Brain microvascular endothelial cell (primary cell): ENCODE results near the gene RNF7.

Experiments
- DNase-seq: peaks from one replicate; pipeline ENCODE4 v3.0.0-alpha.2; 2020
- H3K27ac ChIP-seq: fragments of 250-450 bp; sonication (Bioruptor Pico); 2 replicates; pipeline ENCODE4 v1.5.1; 2020; ENCODE audit warnings: mild to moderate bottlenecking, moderate library complexity
- H3K27me3 ChIP-seq: fragments of 250-450 bp; sonication (Bioruptor Pico); replicated peaks from 2 replicates; pipeline ENCODE4 v1.5.1; 2020; ENCODE audit warnings: mild to moderate bottlenecking
- H3K36me3 ChIP-seq: fragments of 250-450 bp; sonication (Bioruptor Pico); replicated peaks from 2 replicates; pipeline ENCODE4 v1.5.1; 2020; ENCODE audit warnings: mild to moderate bottlenecking
- H3K4me3 ChIP-seq: 2 replicates; pipeline ENCODE4 v1.5.1; 2011; ENCODE audit warnings: low read depth, mild to moderate bottlenecking, control low read depth, low read length, moderate library complexity
- in situ Hi-C: cut with HindIII; loops from 2 replicates; pipeline ENCODE4 v1.10.0; 2017; ENCODE audit warnings: low sequenced_read_pairs, low pct_ligation_motif_present
- TF ChIP-seq, protein P1 (sequence below): IDR thresholded peaks from 2 replicates; pipeline ENCODE4 v1.5.1; 2011; ENCODE audit warnings: low read depth, mild to moderate bottlenecking, moderate library complexity, low read length, control low read depth, inconsistent platforms; ENCODE audit errors: missing control alignments

The RNF7 gene

DNA sequence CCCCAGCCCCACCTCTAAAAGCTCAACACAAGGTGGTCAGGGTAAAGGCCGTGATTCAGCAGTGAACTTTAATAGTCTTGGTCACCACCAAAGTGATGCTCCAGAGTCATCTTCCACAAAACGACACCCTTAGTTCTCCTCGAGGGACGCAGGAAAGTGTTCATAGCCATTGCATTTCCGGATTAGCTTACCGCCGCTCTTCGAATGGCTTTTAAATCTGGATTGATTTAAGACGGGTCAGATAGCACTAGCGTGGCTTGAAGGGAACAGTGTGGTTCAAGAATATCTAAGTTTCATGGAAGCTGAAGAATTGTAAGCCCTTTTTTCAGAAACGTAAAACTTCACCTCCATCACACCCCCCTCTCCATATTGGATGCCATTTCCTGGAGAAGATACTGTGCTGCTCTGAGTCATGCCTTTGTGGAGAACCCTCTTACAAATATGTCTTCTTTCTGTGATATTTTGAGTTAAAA is 829 bp downstream of the RNF7 start:
- TF ChIP-seq, protein P1, sequence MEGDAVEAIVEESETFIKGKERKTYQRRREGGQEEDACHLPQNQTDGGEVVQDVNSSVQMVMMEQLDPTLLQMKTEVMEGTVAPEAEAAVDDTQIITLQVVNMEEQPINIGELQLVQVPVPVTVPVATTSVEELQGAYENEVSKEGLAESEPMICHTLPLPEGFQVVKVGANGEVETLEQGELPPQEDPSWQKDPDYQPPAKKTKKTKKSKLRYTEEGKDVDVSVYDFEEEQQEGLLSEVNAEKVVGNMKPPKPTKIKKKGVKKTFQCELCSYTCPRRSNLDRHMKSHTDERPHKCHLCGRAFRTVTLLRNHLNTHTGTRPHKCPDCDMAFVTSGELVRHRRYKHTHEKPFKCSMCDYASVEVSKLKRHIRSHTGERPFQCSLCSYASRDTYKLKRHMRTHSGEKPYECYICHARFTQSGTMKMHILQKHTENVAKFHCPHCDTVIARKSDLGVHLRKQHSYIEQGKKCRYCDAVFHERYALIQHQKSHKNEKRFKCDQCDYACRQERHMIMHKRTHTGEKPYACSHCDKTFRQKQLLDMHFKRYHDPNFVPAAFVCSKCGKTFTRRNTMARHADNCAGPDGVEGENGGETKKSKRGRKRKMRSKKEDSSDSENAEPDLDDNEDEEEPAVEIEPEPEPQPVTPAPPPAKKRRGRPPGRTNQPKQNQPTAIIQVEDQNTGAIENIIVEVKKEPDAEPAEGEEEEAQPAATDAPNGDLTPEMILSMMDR: no peak
- Histone ChIP-seq H3K36me3 (no peaks in the 10 kb centered on the region), H3K4me3 (peak overlapping the region; percentile 98), H3K27me3 (no peaks in the 10 kb centered on the region), H3K27ac (peak overlapping the region; percentile 69)
- in situ Hi-C loops: no loop called here
- peak; percentile 30 for DNase-seq

DNA sequence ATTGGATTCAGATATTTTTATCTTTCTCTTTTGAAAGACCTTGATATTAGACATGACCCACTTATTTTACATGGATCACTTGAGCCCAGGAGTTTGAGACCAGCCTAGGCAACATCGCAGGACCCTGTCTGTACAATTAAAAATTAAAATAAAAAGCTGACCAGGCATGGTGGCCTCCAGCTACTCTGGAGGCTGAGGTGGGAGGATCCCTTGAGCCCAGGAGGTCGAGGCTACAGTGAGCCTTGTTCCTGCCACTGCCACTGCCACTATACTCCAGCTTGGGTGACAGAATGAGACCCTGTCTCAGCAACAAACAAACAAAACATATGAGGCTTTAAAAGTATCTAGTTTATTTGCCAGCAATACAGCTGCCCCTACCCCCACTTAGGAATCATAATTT is 1.6 kb downstream of the RNF7 start:
- peak overlapping the region; percentile 98 for H3K4me3 ChIP-seq
- peaks cover 3% of the 10 kb centered on the region for H3K36me3 ChIP-seq
- peak overlapping the region; percentile 69 for H3K27ac ChIP-seq
- TF ChIP-seq, protein P1: no peak
- in situ Hi-C loops: no loop called here
- no peaks in the 10 kb centered on the region for H3K27me3 ChIP-seq
- DNase-seq: no peak

DNA sequence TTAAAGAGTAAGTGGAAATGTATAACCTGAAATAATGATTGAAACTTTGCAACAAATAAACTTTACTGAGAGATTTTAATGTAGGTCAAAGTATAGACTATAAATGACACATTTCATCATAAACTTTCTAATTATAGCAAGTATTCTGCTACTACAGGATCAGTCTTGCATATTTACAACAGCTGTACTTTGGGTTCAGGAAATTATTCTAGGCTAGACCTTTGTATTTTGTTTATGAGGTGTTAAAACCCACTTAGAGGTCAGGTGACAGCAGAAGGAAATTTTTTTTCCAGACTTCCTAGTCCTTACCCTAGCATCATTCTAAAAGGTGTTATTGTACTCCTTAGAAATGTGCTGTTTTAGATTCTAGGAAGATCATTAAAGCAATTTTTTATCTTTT is 2.3 kb downstream of the RNF7 start:
- in situ Hi-C loops: no loop called here
- Histone ChIP-seq H3K27me3 (no peaks in the 10 kb centered on the region), H3K4me3 (no peak overlapping the region), H3K36me3 (peaks cover 10% of the 10 kb centered on the region), H3K27ac (no peak overlapping the region)
- TF ChIP-seq, protein P1: no peak
- no peak for DNase-seq

DNA sequence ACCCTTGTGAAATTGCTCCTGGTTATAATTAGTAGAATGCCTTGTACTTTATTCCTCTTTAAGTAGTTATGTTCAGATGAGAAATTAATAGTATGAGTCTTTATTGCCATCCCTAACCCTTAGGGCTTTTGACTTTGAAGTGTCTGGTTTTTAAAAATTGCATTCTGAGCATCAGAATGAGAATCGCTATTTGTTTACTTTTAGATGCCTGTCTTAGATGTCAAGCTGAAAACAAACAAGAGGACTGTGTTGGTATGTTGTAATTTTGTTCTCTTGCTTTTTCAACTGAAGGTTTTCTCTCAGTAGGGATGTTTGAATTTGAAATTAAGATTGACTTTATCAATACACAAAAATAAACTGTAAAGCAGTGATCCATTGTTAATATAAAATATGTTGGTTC is 5.2 kb downstream of the RNF7 start:
- Histone ChIP-seq H3K27ac (no peak overlapping the region), H3K27me3 (no peaks in the 10 kb centered on the region), H3K4me3 (no peak overlapping the region), H3K36me3 (peaks cover 25% of the 10 kb centered on the region)
- no peak for DNase-seq
- in situ Hi-C loops: no loop called here
- TF ChIP-seq, protein P1: no peak

DNA sequence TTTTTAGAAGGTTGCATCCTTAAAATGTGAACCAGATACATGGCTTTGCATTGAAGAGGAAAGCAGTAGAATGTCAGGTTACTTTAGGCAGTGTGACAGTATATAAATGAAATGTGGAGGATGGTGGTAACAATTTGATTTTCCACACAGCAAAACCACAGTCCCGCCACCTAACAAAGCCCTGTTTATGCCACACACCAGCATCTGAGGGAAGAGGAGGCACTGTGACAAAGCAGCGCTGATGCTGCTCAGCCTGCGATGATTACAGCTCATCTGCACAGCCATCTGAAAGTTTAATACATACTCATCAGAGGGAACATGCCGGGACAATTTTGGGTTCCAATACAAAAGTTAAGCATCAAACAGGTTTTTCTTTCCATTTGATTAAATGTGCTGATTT is 8.9 kb downstream of the RNF7 start:
- Histone ChIP-seq H3K36me3 (peaks cover 33% of the 10 kb centered on the region), H3K27ac (no peak overlapping the region), H3K27me3 (no peaks in the 10 kb centered on the region), H3K4me3 (no peak overlapping the region)
- TF ChIP-seq, protein P1: no peak
- DNase-seq: no peak
- in situ Hi-C loops: no loop called here

DNA sequence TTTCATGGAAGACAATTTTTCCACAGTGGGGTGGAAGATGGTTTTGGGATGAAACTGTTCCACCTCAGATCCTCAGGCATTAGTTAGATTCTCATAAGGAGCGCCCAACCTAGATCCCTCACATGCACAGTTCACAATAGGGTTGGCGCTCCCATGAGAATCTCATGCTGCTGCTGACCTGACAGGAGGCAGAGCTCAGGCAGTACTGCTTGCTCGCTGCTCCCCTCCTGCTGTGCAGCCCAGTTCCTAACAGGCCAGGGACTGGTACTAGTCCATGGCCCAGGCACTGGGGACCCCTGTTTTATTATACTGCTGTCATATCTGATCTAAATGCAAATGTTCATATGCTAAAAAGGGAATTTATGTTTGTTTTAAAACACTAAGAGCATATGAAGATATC is 15.3 kb downstream of the RNF7 start:
- no peaks in the 10 kb centered on the region for H3K27me3 ChIP-seq
- DNase-seq: no peak
- in situ Hi-C loops: no loop called here
- TF ChIP-seq, protein P1: no peak
- peaks cover 8% of the 10 kb centered on the region for H3K36me3 ChIP-seq
- H3K27ac ChIP-seq: no peak overlapping the region
- no peak overlapping the region for H3K4me3 ChIP-seq
